Calu3 (cell line): ENCODE measurements around the gene HOXC10. TPM values are rescaled to one million over a fixed set of nuclear protein-coding genes. Genes with fewer than 3 reads are reported as not detected.

Experiments
- BruUV-seq: library from RNA; stranded (reverse); fragments of 400-500 nt; replicated peaks from 2 replicates; lab custom pipeline; 2021; lab: Mats Ljungman, UMichigan
- CTCF ChIA-PET: fragments of 300-600 bp; sonication (Branson Sonifier 250); formaldehyde crosslinking; loops from one replicate; lab custom pipeline; 2022; ENCODE audit warnings: antibody characterized with exemption; lab: Charles Lee
- DNase-seq: peaks from one replicate; pipeline ENCODE4 v3.0.0; 2022
- H3K27ac Mint-ChIP-seq: one replicate; pipeline ENCODE4 v1.8.0; 2022; ENCODE audit warnings: mixed read lengths; ENCODE audit not compliant: unreplicated experiment
- H3K27me3 Mint-ChIP-seq: one replicate; pipeline ENCODE4 v1.8.0; 2022; ENCODE audit warnings: mixed read lengths; ENCODE audit not compliant: unreplicated experiment
- H3K36me3 Mint-ChIP-seq: one replicate; pipeline ENCODE4 v1.8.0; 2022; ENCODE audit warnings: mild to moderate bottlenecking, moderate library complexity, mixed read lengths; ENCODE audit not compliant: insufficient read depth, unreplicated experiment
- H3K4me1 Mint-ChIP-seq: one replicate; pipeline ENCODE4 v1.8.0; 2022; ENCODE audit warnings: mild to moderate bottlenecking, low read depth, mixed read lengths; ENCODE audit not compliant: unreplicated experiment
- H3K4me3 Mint-ChIP-seq: one replicate; pipeline ENCODE4 v1.8.0; 2022; ENCODE audit warnings: mild to moderate bottlenecking, low read depth, moderate library complexity, mixed read lengths; ENCODE audit not compliant: unreplicated experiment
- H3K9me3 Mint-ChIP-seq: one replicate; pipeline ENCODE4 v1.8.0; 2022; ENCODE audit warnings: low read depth, mixed read lengths; ENCODE audit not compliant: unreplicated experiment
- CTCF ChIP-seq: fragments of 200-600 bp; IDR thresholded peaks from one replicate; pipeline ENCODE4 v1.8.0; 2022; ENCODE audit warnings: antibody characterized with exemption; ENCODE audit not compliant: unreplicated experiment
- intact Hi-C: fragments of 100-400 bp; cut with micrococcal nuclease; formaldehyde crosslinking; loops from one replicate; pipeline ENCODE4 v1.10.0; 2022; ENCODE audit not compliant: unreplicated experiment
- total RNA-seq: library from RNA; stranded (reverse); gene quantifications from 2 replicates; pipeline ENCODE4 v1.2.3, GENCODE V29; 2022

The HOXC10 gene
- total RNA-seq, 1 experiment from 2014 or later = 0.71 TPM

- Mint-ChIP-seq H3K9me3 (no peaks in the 10 kb centered on the region), H3K36me3 (peaks cover 15% of the 10 kb centered on the region), H3K27me3 (peaks cover 100% of the 10 kb centered on the region), H3K4me1 (peaks cover 53% of the 10 kb centered on the region), H3K4me3 (peak overlapping the region; percentile 64), H3K27ac (no peak overlapping the region)
- DNase-seq = no peak
- no peak for TF ChIP-seq CTCF
- intact Hi-C loops = no loop called here
- BruUV-seq = no TSS peak
- CTCF ChIA-PET = interaction anchor here (1.2 kb wide), 1 partner anchor 37 kb away, joined by 3 read pairs; no protein-coding TSS in a partner anchor
These were observed 8.4 kb downstream of the HOXC10 start for GRCh38 chr12:53993162-53994008.

GRCh38 chr12:53994009-53994263 lies 9.0 kb downstream of the HOXC10 start:
- Mint-ChIP-seq H3K4me3 (peak overlapping the region; percentile 64), H3K36me3 (peaks cover 15% of the 10 kb centered on the region), H3K4me1 (peaks cover 48% of the 10 kb centered on the region), H3K9me3 (no peaks in the 10 kb centered on the region), H3K27ac (no peak overlapping the region), H3K27me3 (peaks cover 100% of the 10 kb centered on the region)
- intact Hi-C loops = no loop called here
- BruUV-seq = no TSS peak
- TF ChIP-seq CTCF = no peak
- CTCF ChIA-PET = no interaction called here
- no peak for DNase-seq

GRCh38 chr12:53994264-53995001 lies 9.5 kb downstream of the HOXC10 start:
- Mint-ChIP-seq H3K9me3 (no peaks in the 10 kb centered on the region), H3K27ac (peak overlapping the region; percentile 59), H3K27me3 (peaks cover 98% of the 10 kb centered on the region), H3K4me1 (peaks cover 43% of the 10 kb centered on the region), H3K4me3 (peak overlapping the region; percentile 64), H3K36me3 (peaks cover 15% of the 10 kb centered on the region)
- intact Hi-C loops = no loop called here
- no peak for DNase-seq
- TF ChIP-seq CTCF = no peak
- no TSS peak for BruUV-seq
- CTCF ChIA-PET = interaction anchor here (0.6 kb wide), 2 partner anchors 8 to 194 kb away, joined by 4 to 6 read pairs; partner anchors contain the start of gene SMUG1

GRCh38 chr12:53995002-53995377 lies 10.0 kb downstream of the HOXC10 start:
- peaks cover 92% of the 10 kb centered on the region for H3K27me3 Mint-ChIP-seq
- H3K36me3 Mint-ChIP-seq = peaks cover 20% of the 10 kb centered on the region
- peaks cover 37% of the 10 kb centered on the region for H3K4me1 Mint-ChIP-seq
- H3K27ac Mint-ChIP-seq = peak overlapping the region; percentile 59
- no peak for TF ChIP-seq CTCF
- DNase-seq = no peak
- no peaks in the 10 kb centered on the region for H3K9me3 Mint-ChIP-seq
- no TSS peak for BruUV-seq
- peak overlapping the region; percentile 64 for H3K4me3 Mint-ChIP-seq
- CTCF ChIA-PET = interaction anchor here (0.6 to 0.7 kb wide), 2 partner anchors 14 to 194 kb away, joined by 6 read pairs; partner anchors contain the start of genes HOXC8 and SMUG1
- intact Hi-C loops = no loop called here
